HG02970 (cell line): Measurements from ENCODE around the gene VASH1.

Source experiments
- ATAC-seq: cut with Tn5 transposase; IDR thresholded peaks from one replicate; pipeline ENCODE4 v1.9.1; 2021; ENCODE audit warnings: mild to moderate bottlenecking, moderate library complexity, moderate number of reproducible peaks; ENCODE audit not compliant: unreplicated experiment, low FRiP score

The VASH1 gene

DNA sequence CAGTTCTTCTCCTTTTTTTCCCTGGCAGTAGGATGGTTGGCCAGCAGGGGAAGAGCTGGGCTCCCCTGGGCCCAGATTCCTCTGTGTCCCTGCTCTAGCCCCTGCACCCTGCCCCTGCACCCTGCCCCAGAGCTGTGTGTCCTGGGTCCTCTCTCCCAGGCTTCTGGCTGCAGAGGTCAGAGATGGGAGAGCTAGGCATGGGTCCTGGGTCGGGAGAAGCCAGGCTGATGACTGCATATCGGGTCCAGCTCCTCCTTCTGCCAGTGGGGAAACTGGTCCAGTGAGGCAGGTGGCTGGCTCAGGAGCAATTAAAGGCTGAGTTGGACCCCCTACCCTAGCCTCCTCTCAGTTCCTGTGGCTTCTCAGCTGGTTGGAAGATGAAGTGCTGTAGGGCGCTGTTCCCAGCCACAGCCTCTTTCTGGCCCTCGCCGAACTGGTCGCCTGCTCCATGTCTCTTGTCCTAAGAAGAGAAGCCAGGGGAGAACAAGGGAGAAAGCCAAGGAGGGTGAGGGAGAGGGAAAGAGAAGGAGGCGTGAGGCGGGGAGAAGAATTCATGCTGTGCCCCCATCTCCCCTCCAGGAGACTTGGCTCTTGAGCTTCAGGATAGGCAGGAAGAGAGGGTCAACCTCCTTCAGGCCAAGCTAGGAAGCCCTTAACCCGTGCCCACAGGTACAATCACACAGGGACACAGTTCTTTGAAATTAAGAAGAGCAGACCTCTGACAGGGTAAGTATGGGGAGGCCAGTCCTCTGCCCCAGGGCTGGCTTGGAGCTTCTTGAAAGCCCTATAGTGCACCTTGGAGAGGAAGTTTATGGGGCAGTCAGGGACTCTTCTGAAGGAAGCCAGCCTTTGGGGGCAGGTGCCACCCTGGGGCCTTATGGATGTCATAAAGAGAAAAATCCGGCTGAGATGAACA lies 9.5 kb downstream of the VASH1 start:
- no peak for ATAC-seq

DNA sequence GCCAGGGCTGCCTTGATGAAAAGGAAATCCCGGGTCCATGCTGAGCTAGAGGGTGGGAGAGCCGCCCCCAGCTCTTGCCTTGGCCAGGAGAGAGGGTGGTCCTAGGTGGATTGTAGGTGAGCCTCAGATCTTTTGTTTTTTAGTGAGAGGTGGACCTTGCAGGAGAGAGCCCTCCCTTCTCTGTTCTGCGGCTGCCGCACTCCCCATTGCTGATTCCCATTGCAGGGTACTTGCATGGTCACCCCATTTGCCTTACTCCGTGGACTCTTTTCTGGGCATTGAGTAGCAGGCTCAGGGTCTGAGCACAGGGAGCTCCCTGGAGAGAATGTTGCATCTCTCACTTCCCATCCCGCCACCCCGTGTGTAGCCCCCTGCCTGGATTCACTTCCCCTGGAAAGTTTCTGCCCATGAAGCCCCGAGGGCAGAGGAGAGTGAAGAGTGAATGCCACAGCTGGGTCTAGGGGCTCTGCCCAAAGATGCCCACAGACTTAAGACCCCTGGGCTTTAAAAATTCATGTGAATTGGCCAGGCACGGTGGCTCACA lies 10.2 kb downstream of the VASH1 start:
- ATAC-seq: no peak

- ATAC-seq: no peak
Measured at GRCh38 chr14:76772300-76773187, 11.3 kb downstream of the VASH1 start.

DNA sequence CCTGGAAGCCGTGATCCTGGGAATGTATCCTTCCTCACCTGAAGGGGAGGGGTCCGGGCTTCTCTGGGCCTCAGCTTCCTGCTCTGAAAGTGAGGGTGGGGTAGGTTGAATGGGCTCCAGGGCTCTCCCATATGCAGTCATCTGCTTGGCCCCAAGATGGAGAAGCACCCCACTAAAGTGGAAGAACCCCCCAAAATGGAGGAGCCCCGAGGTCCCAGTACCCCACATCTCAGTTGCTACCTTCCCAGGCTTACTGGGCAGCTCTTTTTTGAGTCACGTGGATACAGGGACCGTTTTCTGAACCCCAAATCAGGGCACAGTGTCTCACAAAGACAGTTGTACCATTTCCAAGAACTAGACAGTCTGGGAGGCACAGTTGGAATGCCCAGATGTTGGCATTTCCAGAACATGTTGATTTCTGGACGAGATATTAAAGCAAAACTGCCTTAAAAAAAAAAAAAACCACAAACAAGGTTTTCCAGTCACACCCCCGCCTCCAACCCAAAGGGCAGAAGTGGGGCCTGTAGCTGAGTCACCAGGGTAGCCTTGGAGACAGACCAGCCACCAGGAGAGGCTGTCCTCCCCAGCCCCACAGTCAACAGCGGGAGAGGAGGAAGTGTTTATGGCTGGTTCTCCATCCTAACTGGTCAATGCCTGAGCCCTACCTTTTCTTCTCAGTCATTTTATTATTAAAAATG lies 12.1 kb downstream of the VASH1 start:
- ATAC-seq: no peak

- ATAC-seq: no peak
Measured at GRCh38 chr14:76773956-76774820, 12.9 kb downstream of the VASH1 start.

GRCh38 chr14:76774821-76775694 lies 13.8 kb downstream of the VASH1 start:
- no peak for ATAC-seq

DNA sequence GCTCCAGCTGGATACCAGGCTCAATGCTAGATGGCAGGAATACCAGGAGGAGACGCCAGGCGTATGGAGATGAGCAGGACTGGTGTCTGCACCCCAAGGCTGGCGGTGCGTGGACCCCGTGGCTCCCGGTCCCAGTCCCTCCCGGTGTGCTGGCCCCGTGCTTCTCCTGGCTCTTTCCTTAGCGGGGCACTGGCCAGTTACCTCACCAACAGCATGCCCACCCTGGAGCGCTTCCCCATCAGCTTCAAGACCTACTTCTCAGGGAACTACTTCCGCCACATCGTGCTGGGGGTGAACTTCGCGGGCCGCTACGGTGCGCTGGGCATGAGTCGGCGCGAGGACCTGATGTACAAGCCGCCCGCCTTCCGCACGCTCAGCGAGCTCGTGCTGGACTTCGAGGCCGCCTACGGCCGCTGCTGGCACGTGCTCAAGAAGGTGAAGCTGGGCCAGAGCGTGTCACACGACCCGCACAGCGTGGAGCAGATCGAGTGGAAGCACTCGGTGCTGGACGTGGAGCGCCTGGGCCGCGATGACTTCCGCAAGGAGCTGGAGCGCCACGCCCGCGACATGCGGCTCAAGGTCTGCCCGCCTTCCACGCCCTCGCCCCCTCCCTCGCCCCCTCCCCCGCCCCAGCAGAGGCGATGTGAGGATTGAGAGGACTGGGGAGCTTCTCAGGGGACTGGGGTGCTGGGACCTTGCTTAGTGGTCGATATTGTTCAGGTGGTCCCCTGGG lies 14.6 kb downstream of the VASH1 start:
- ATAC-seq: no peak

- no peak for ATAC-seq
Measured at GRCh38 chr14:76776428-76777251, 15.4 kb downstream of the VASH1 start.

DNA sequence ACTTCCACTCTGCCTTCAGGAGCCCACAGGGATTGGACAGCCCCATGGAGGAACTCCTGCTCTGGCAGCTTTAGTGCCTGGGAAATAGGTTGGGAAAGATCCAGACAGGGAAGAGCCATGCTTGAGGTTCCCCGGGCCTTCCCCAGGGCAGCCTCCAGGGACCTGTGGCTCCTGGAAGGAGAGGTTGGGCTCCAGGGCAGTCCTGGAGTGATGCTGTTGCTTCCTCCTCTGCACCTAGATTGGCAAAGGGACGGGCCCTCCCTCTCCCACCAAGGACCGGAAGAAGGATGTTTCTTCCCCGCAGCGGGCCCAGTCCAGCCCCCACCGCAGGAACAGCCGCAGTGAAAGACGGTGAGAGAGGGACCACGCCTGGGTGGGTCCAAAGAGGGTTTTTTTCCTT lies 16.5 kb downstream of the VASH1 start:
- ATAC-seq: no peak

DNA sequence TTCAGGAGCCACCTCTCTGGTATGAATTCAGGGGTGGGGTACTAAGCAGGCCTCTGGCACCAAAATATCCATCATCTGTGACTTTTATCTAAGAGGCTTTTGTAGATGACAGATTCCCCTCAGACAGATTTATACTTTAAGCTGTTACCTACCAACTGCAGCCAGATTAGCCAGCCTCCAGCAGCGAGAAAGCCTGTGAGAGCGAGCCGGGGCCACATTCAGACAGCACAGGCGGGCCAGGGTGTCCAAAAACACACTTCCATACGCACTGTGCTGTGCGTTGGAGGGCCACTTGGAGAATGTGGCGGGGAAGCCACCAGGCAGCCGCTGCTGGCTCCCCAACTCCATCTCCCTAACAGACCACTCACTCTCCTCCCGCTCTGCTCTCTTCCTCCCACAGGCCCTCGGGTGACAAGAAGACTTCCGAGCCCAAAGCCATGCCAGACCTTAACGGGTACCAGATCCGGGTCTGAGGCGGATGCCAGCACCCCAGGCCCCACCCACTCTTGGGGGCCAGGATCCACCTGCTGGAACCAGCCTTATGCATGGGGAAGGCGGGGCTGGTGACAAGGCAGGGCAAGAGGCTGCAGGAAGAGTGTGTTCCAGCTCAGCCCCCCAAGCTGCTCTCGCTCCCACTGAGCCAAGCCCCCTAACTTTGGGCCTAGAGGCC lies 17.4 kb downstream of the VASH1 start:
- no peak for ATAC-seq

GRCh38 chr14:76779221-76780057 lies 18.2 kb downstream of the VASH1 start:
- ATAC-seq: no peak

DNA sequence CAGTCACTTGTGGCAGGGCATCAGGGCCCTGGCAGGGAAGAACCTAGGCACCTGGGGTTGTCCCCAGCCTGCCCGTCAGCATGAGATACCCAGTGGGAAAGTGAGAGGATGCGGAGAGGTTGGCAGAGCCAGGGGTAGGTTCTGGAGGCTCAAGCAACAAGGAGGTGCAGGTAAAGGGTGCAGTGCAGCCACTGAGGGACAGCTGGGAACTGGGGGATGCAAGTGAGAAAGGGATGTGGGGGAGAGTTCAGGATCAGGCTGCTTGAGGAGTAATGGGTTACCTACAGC lies 18.7 kb downstream of the VASH1 start:
- no peak for ATAC-seq

DNA sequence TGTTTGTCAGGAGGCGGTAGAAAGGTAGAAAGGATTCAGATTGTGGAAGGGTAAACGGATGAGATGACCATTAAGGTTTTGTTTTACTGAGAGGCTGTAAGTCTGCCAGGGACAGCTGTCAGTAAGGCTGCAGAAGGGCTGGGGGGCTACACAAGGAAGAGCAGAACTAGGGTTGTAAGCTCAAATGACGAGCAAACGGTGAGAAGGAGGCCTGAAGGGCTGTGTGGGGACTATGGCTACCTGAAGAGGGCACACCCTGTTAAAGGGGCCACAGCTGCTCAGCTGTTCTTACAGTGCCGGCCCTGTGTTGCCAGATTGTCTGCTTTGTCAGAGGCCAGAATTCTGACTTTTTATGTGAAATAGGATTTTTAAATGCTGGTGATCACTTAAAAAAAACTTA lies 19.1 kb downstream of the VASH1 start:
- no peak for ATAC-seq

DNA sequence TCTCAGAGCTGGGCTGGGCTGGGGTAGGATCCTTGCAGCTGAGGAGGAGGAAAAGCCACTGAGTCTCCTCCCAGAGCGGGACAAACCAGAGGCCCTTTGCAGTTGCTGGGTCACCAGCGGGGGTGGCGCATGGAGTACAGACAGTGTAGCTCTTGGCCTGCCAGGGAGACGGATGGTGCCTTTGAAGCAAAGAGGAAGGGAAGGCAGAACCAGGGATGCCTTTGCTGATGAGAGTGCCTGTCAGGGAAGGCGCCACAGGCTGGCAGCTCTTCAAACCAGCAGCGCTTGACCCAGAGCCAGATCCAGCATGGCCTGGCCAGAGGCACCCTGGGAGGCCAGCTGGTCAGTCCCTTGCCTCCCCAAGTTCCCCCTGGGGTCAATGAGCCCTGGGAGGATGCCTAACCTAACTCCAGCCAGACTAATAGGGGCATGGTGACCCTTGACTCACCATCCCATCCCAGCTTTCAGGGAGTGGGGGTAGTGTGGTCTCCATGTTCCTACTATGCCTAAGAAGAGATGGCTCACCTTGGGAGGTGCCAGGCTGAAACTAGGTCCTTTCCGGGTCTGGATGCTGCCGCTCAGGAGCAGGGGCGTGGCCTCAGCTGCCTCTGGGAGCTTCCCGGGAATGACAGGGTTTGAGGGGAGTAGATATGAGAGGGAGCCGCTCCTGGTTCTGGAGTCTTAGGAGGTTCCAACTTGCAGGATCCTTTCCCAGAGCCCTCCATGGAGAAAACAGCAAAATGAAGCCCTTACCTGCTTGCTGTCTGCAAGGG lies 19.8 kb downstream of the VASH1 start:
- ATAC-seq: no peak

DNA sequence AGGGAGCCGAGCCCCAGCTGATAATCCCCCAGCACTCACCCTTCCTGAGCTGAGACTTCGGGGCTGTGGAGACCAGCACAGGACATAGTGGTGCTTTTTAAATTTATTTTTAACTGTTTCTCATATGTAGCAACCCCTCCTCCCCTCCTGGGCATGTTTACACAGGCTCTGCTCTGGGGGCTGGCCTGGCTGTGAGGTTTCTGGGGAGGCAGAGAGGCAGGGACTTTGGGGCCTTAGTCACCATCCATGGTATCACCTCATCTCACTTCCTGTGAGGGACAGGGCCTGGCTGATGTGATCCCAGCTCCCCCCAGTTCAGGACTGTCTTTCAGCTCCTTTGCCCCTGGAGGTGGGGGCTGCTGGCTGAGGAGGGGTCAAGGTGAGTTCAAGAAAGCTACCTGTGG lies 20.4 kb downstream of the VASH1 start:
- no peak for ATAC-seq
